A549 treated with Mapracorat at 1 μM for 4 hours (cell line): ENCODE data around the gene RAB43. TPM values are rescaled to one million over a fixed set of nuclear protein-coding genes. Genes with fewer than 3 reads are reported as not detected.

Source experiments
- total RNA-seq: library from RNA; stranded (reverse); fragments of 200-300 nt; extraction: Qiagen RNA extraction; gene quantifications from 5 replicates; pipeline ENCODE4 v1.2.3, GENCODE V29; 2022

RAB43 gene
- total RNA-seq, result 3.3 to 6.9 TPM (median 6.1 TPM) in 5 replicates

GRCh38 chr3:129121792-129122411 is at the start of gene RAB43:
Gene RAB43 (minus strand): TSS chr3:129121804. CDS start chr3:129121489, 315 bp downstream.

GRCh38 chr3:129160891-129161859 is 39.6 kb upstream of the RAB43 start, which contains the start of gene ISY1:
Gene ISY1 (minus strand): TSS chr3:129161063. CDS start chr3:129160975, 88 bp downstream.

GRCh38 chr3:129060276-129061022 is 61.2 kb downstream of the RAB43 start, which contains the start of gene GP9:
Gene GP9 (plus strand): TSS chr3:129060779. CDS start chr3:129061740, 961 bp downstream.

Other genes with a start within 250 kb of the RAB43 start
- 23.3 to 25.0 TPM (median 24.0 TPM) in 5 replicates for gene ACAD9, start 242.2 kb downstream of the RAB43 start, total RNA-seq
- gene CFAP92, start 127.7 kb downstream of the RAB43 start, total RNA-seq, result 0.21 TPM in 1 of 5 replicates, not detected in the others
- gene EFCC1, start 120.5 kb downstream of the RAB43 start, total RNA-seq, result not detected in 5 replicates
- gene GP9, start 61.0 kb downstream of the RAB43 start, total RNA-seq, result not detected in 5 replicates
- 19.3 to 25.3 TPM (median 20.5 TPM) in 5 replicates for gene ISY1, start 39.3 kb upstream of the RAB43 start, total RNA-seq
- gene CNBP, start 62.1 kb upstream of the RAB43 start, total RNA-seq, result 344 to 361 TPM (median 350 TPM) in 5 replicates
- gene COPG1, start 127.8 kb upstream of the RAB43 start, total RNA-seq, result 71.4 to 89.8 TPM (median 78.3 TPM) in 5 replicates
- 39.3 to 46.9 TPM (median 42.5 TPM) in 5 replicates for gene HMCES, start 157.1 kb upstream of the RAB43 start, total RNA-seq